ENCODE measurements around the gene CLIP3.
A peak's percentile ranks its signal among the peaks of the same experiment; 100 is the strongest.

The CLIP3 gene

GRCh38 chr19:35993923-35994598 lies 38.6 kb downstream of the CLIP3 start:
- TF ChIP-seq CTCF (IDR thresholded peaks at IDR 0.05) = no peak
- peaks cover 39% of the 10 kb centered on the region for H3K27me3 Mint-ChIP-seq (ENCODE audit: low read depth, poor library complexity)
- H3K4me3 Mint-ChIP-seq = peak overlapping the region; percentile 11
- H3K27ac Mint-ChIP-seq = no peak overlapping the region
- DNase-seq = no peak
- peaks cover 23% of the 10 kb centered on the region for H3K4me1 Mint-ChIP-seq
- H3K36me3 Mint-ChIP-seq (ENCODE audit: low read depth) = peaks cover 11% of the 10 kb centered on the region
- no peaks in the 10 kb centered on the region for H3K9me3 Mint-ChIP-seq

GRCh38 chr19:35992907-35993765 lies 39.5 kb downstream of the CLIP3 start:
- peaks cover 48% of the 10 kb centered on the region for H3K27me3 Mint-ChIP-seq (ENCODE audit: low read depth, poor library complexity)
- H3K9me3 Mint-ChIP-seq = no peaks in the 10 kb centered on the region
- no peak for TF ChIP-seq CTCF (IDR thresholded peaks at IDR 0.05)
- H3K27ac Mint-ChIP-seq = no peak overlapping the region
- H3K36me3 Mint-ChIP-seq (ENCODE audit: low read depth) = peaks cover 11% of the 10 kb centered on the region
- H3K4me1 Mint-ChIP-seq = peaks cover 23% of the 10 kb centered on the region
- no peak for DNase-seq
- no peak overlapping the region for H3K4me3 Mint-ChIP-seq

DNA sequence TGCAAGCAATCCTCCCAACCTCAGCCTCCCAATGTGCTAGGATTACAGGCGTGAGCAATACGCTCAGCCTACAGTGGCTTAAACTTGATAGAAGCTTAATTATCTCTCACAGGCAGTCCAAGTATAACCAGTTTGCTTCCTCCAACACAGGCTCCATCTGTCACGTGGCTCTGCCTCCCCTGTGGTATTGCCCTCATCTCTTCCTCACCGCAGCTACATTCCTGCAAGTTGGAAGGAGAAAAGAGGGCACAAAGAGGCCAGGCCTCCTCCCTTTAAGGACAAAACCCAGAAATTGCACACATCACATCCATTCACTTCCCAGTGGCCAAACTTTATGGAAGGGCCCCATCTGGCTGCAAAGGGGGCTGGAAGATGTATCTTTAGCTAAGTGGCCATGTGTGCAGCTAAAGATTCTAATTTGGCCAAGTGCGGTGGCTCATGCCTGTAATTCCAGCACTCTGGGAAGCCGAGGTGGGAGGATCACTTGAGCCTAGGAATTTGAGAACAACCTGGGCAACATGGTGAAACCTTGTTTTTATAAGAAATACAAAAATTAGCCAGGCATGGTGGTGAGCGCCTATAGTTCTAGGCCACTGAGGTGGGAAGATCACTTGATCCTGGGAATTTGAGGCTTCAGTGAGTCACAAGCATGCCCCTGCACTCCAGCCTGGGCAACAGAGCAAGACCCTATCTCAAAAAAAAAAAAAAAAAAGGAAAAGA lies 40.8 kb downstream of the CLIP3 start:
- TF ChIP-seq CTCF (IDR thresholded peaks at IDR 0.05) = no peak
- no peaks in the 10 kb centered on the region for H3K9me3 Mint-ChIP-seq
- H3K4me1 Mint-ChIP-seq = peaks cover 18% of the 10 kb centered on the region
- H3K4me3 Mint-ChIP-seq = peak overlapping the region; percentile 40
- peaks cover 6% of the 10 kb centered on the region for H3K36me3 Mint-ChIP-seq (ENCODE audit: low read depth)
- H3K27me3 Mint-ChIP-seq (ENCODE audit: low read depth, poor library complexity) = peaks cover 61% of the 10 kb centered on the region
- no peak overlapping the region for H3K27ac Mint-ChIP-seq
- no peak for DNase-seq

DNA sequence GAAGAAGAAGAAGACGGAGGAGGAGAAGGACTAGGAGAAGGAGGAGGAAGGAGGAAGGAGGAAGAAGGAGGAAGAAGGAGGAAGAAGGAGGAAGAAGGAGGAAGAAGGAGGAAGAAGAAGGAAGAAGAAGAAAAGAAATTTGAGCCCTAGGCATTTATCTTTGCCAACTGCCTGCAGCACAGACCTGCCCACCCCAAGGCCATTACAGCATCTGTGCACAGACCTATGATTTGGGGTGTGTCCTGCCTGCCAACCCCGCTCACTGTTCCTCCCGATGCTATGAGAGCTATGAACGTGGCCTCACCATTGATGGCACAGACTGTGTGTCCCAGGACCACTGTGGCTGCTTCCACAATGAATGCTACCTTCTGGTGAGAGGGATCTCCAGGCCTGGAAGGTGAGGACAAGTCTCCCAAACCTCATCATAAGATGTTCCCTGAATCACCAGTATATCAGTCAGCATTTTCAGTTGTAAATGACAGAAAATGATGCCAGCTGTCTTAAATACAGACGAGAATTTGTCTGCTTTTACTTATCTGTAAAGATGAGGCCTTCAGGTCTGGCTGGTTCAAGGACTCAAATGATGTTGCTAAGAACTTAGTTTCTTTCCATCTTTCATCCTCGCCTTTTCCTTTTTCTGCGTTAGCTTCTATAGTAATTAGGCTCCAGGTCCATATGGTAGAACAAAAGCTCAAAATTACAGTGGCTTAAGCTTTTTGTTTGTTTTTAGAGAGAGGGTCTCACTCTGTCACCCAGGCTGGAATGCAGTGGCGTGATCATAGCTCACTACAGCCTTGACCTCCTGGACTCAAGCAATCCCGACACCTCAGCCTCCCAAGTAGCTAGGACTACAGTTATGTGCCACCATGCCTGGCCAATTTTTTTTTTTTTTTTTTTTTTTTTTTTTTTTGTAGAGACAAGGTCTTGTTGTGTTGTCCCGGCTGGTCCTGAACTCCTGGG lies 41.6 kb downstream of the CLIP3 start:
- Mint-ChIP-seq H3K4me1 (peaks cover 15% of the 10 kb centered on the region), H3K36me3 (ENCODE audit: low read depth) (no peaks in the 10 kb centered on the region), H3K4me3 (no peak overlapping the region), H3K27ac (no peak overlapping the region), H3K27me3 (ENCODE audit: low read depth, poor library complexity) (peaks cover 69% of the 10 kb centered on the region), H3K9me3 (no peaks in the 10 kb centered on the region)
- no peak for DNase-seq
- no peak for TF ChIP-seq CTCF (IDR thresholded peaks at IDR 0.05)

- Mint-ChIP-seq H3K4me1 (peaks cover 10% of the 10 kb centered on the region), H3K27me3 (ENCODE audit: low read depth, poor library complexity) (peaks cover 78% of the 10 kb centered on the region), H3K27ac (no peak overlapping the region), H3K4me3 (no peak overlapping the region), H3K9me3 (no peaks in the 10 kb centered on the region), H3K36me3 (ENCODE audit: low read depth) (no peaks in the 10 kb centered on the region)
- TF ChIP-seq CTCF (IDR thresholded peaks at IDR 0.05) = no peak
- no peak for DNase-seq
These were observed 42.5 kb downstream of the CLIP3 start for GRCh38 chr19:35990156-35990555.

Measured in nephron progenitor cell (in vitro differentiated cells).